GM12878 (cell line): ENCODE data around the gene CASP3. TPM values are rescaled to one million over a fixed set of nuclear protein-coding genes. Genes with fewer than 3 reads are reported as not detected.

Source experiments
- ATAC-seq: fragments of 200-7000 bp; cut with Tn5 transposase; 3 replicates; pipeline ENCODE4 v1.9.1; 2020; ENCODE audit warnings: mild to moderate bottlenecking, moderate library complexity
- BruUV-seq: library from RNA; stranded (reverse); fragments of 400-500 nt; replicated peaks from 2 replicates; lab custom pipeline; 2021; lab: Mats Ljungman, UMichigan
- CTCF ChIA-PET: fragments of 300-600 bp; sonication (Branson Sonifier 250); formaldehyde crosslinking; extraction: SDS; loops from one replicate; lab custom pipeline; 2021; ENCODE audit warnings: inconsistent platforms; lab: Yijun Ruan, JAX
- POLR2A ChIA-PET: fragments of 350-600 bp; formaldehyde crosslinking; extraction: SDS; loops from one replicate; lab custom pipeline; 2021; ENCODE audit warnings: inconsistent platforms; lab: Charles Lee
- RAD21 ChIA-PET: fragments of 300-600 bp; sonication (Branson Sonifier 250); formaldehyde crosslinking; loops from one replicate; lab custom pipeline; 2023; ENCODE audit warnings: antibody characterized with exemption; ENCODE audit not compliant: unreplicated experiment; lab: Charles Lee
- SMC1A ChIA-PET: fragments of 300-600 bp; sonication (Branson Sonifier 250); formaldehyde crosslinking; loops from one replicate; lab custom pipeline; 2023; ENCODE audit not compliant: unreplicated experiment, uncharacterized antibody; lab: Charles Lee
- DNase-seq: peaks from one replicate; pipeline ENCODE4 v3.0.0-alpha.2; 2011; ENCODE audit warnings: low read depth, low spot score
- FAIRE-seq: peaks from 3 replicates; lab custom pipeline; 2011; peaks lifted over from hg19 to GRCh38; lab: Jason Lieb, UNC
- H2AFZ ChIP-seq: 2 replicates; pipeline ENCODE4 v1.6.0; 2011; ENCODE audit warnings: low read depth, low read length, control low read depth; ENCODE audit not compliant: control insufficient read depth
- H3K27ac ChIP-seq: 2 replicates; pipeline ENCODE4 v1.5.1; 2011; ENCODE audit warnings: control low read depth; ENCODE audit not compliant: control insufficient read depth, insufficient read depth
- H3K27me3 ChIP-seq, 2 experiments: replicated peaks in 1 of 2; 2 replicates each; pipeline versions ENCODE4 v1.6.0 to v1.6.1; 2011; ENCODE audit warnings: low read length in 1 of 2; ENCODE audit not compliant: control insufficient read depth in 2 of 2, insufficient read depth in 2 of 2
- H3K36me3 ChIP-seq, 2 experiments: 2 replicates each; pipeline ENCODE4 v1.5.1; 2011; ENCODE audit warnings: low read length in 1 of 2; ENCODE audit not compliant: control insufficient read depth in 2 of 2, insufficient read depth in 2 of 2
- H3K4me1 ChIP-seq: 2 replicates; pipeline ENCODE4 v1.6.1; 2011; ENCODE audit warnings: mild to moderate bottlenecking, low read length, moderate library complexity, mixed read lengths; ENCODE audit not compliant: control insufficient read depth, insufficient read depth
- H3K4me2 ChIP-seq: 2 replicates; pipeline ENCODE4 v1.6.0; 2011; ENCODE audit warnings: control low read depth; ENCODE audit not compliant: control insufficient read depth, insufficient read depth
- H3K4me3 ChIP-seq: fragments of 200-600 bp; sonication (generic); 2 replicates; pipeline ENCODE4 v1.5.1; 2016
- H3K79me2 ChIP-seq: 2 replicates; pipeline ENCODE4 v1.6.0; 2011; ENCODE audit warnings: low read length; ENCODE audit not compliant: control insufficient read depth, insufficient read depth
- H3K9ac ChIP-seq: 2 replicates; pipeline ENCODE4 v1.8.0; 2011; ENCODE audit warnings: low read length, control low read depth, mixed read lengths; ENCODE audit not compliant: control insufficient read depth, insufficient read depth
- H3K9me3 ChIP-seq: replicated peaks from 3 replicates; pipeline ENCODE4 v1.5.1; 2011; ENCODE audit warnings: mild to moderate bottlenecking, low read length; ENCODE audit not compliant: control insufficient read depth, insufficient read depth
- H4K20me1 ChIP-seq: 2 replicates; pipeline ENCODE4 v1.6.0; 2011; ENCODE audit not compliant: control insufficient read depth, insufficient read depth
- DPF2 ChIP-seq: fragments of 450-650 bp; IDR thresholded peaks from 2 replicates; pipeline ENCODE4 v1.6.1; 2017; ENCODE audit warnings: mild to moderate bottlenecking
- ESRRA ChIP-seq: IDR thresholded peaks from 2 replicates; pipeline ENCODE4 v1.6.1; 2012; ENCODE audit warnings: mild to moderate bottlenecking, low read length, improper control_type of control experiment
- FOXK2 ChIP-seq: fragments of 450-650 bp; IDR thresholded peaks from 2 replicates; pipeline ENCODE4 v1.6.1; 2017; ENCODE audit warnings: mild to moderate bottlenecking, moderate library complexity
- HDGF ChIP-seq: fragments of 450-650 bp; IDR thresholded peaks from 2 replicates; pipeline ENCODE4 v1.6.1; 2016; ENCODE audit warnings: antibody characterized with exemption
- IKZF1 ChIP-seq: fragments of 450-650 bp; conservative IDR thresholded peaks from 2 replicates; pipeline ENCODE4 v1.6.1; 2017; ENCODE audit warnings: antibody characterized with exemption, mild to moderate bottlenecking
- NRF1 ChIP-seq: conservative IDR thresholded peaks from 2 replicates; pipeline ENCODE4 v1.6.1; 2011; ENCODE audit warnings: mild to moderate bottlenecking, low read depth, low read length, improper control_type of control experiment
- RFX5 ChIP-seq: IDR thresholded peaks from 2 replicates; pipeline ENCODE4 v1.6.1; 2011; ENCODE audit warnings: low read depth, low read length, improper control_type of control experiment
- SIX5 ChIP-seq: IDR thresholded peaks from 2 replicates; pipeline ENCODE4 v1.6.1; 2011; ENCODE audit warnings: mild to moderate bottlenecking, low read depth, low read length, moderate library complexity; ENCODE audit not compliant: severe bottlenecking
- SMAD1 ChIP-seq: fragments of 450-650 bp; IDR thresholded peaks from 2 replicates; pipeline ENCODE4 v1.6.1; 2018; ENCODE audit warnings: mild to moderate bottlenecking, low read depth; ENCODE audit not compliant: partially characterized antibody
- SMC3 ChIP-seq: IDR thresholded peaks from 2 replicates; pipeline ENCODE4 v1.6.1; 2011; ENCODE audit warnings: low read length, improper control_type of control experiment, borderline replicate concordance
- SUZ12 ChIP-seq: fragments of 200-600 bp; sonication (generic); IDR thresholded peaks from one replicate; pipeline ENCODE4 v1.6.1; 2018; ENCODE audit warnings: antibody characterized with exemption, mild to moderate bottlenecking; ENCODE audit not compliant: unreplicated experiment
- WGBS: methylation state at CpG from one replicate; pipeline ENCODE4 v1.1.6; 2016; ENCODE audit warnings: low lambda C conversion rate; ENCODE audit not compliant: insufficient replicate concordance, insufficient coverage; ENCODE audit errors: missing lambda C conversion rate; 5-methylcytosine and 5-hydroxymethylcytosine counted together
- in situ Hi-C: fragments of 300-500 bp; cut with MboI; formaldehyde crosslinking; loops from 9 replicates; pipeline ENCODE4 v1.14.3; 2018; ENCODE audit warnings: mixed read lengths
- intact Hi-C: fragments of 100-400 bp; cut with micrococcal nuclease; formaldehyde crosslinking; loops from one replicate; pipeline ENCODE4 v1.14.2; 2022; ENCODE audit not compliant: unreplicated experiment
- polyA plus RNA-seq, 11 experiments: library from polyadenylated mRNA; depleted of rRNA in 4 of 11; unstranded in 6 of 11; stranded (reverse) in 5 of 11; fragments of >200 nt; fragmentation: Nextera tagmentation in 4 of 11; fragmentation: Illumina TruSeq in 1 of 11; extraction: Ambion mirVana in 4 of 11; extraction: Trizol in 1 of 11; gene quantifications; 1 replicate in 1 of 11; 2 replicates in 10 of 11; pipeline versions ENCODE4 v1.2.1 to v1.2.3, GENCODE V29; 2011 to 2016; ENCODE audit warnings: inconsistent platforms in 2 of 11, missing spikeins in 2 of 11, low read depth in 1 of 11
- total RNA-seq, 4 experiments: library from RNA; depleted of rRNA in 3 of 4; stranded (reverse); fragments of >200 nt in 3 of 4; fragmentation: Illumina TruSeq in 1 of 4; extraction: Trizol in 1 of 4; gene quantifications; 2 replicates each; pipeline versions ENCODE4 v1.2.1 to v1.2.3, GENCODE V29; 2013 to 2021
- TF ChIP-seq, protein P1 (sequence below), 3 experiments: IDR thresholded peaks in 2 of 3; conservative IDR thresholded peaks in 1 of 3; 2 replicates each; pipeline ENCODE4 v1.5.1; 2011; ENCODE audit warnings: low read depth in 3 of 3, low read length in 3 of 3, mild to moderate bottlenecking in 3 of 3, control low read depth in 2 of 3, moderate library complexity in 2 of 3, inconsistent platforms in 1 of 3, mixed read lengths in 1 of 3; ENCODE audit not compliant: control insufficient read depth in 2 of 3, insufficient read depth in 1 of 3; ENCODE audit errors: extremely low read depth in 1 of 3
- TF ChIP-seq, protein P2 (sequence below): fragments of 450-650 bp; IDR thresholded peaks from 2 replicates; pipeline ENCODE4 v1.6.1; 2017; ENCODE audit warnings: borderline replicate concordance
- TF ChIP-seq, protein P3 (sequence below): fragments of 150-350 bp; IDR thresholded peaks from 2 replicates; pipeline ENCODE4 v1.6.1; 2014; ENCODE audit warnings: mild to moderate bottlenecking, low read depth, low read length
- TF ChIP-seq, protein P4 (sequence below): fragments of 450-650 bp; IDR thresholded peaks from 2 replicates; pipeline ENCODE4 v1.6.1; 2016; ENCODE audit warnings: mild to moderate bottlenecking
- TF ChIP-seq, protein P5 (sequence below): IDR thresholded peaks from 2 replicates; pipeline ENCODE4 v1.6.1; 2011; ENCODE audit warnings: mild to moderate bottlenecking, low read depth, low read length, moderate library complexity; ENCODE audit not compliant: insufficient replicate concordance

The CASP3 gene
- total and polyA plus RNA-seq, 10 of the 15 experiments (the other 5 are each of a cell fraction or from before 2014, with no cell fraction given): 50.0 to 194 (median 74.4) TPM

DNA sequence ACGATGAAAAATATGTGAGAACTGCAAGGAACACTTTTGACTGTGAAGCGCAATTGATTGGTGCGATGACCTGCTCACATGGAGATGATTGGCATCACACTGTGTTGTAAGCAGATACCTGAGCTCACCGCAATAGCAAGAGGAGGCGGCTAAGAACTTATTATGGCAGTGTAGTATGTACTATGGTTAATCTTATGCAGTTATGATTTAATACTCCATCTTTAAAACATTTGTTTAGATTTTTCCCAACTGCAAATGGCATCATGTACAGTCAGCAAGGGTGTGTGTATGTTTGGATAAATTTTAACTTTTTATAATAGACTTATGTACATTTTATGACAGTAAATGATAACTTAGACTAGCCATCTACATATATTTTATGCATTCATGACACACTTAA is 25.8 kb upstream of the CASP3 start:
- Histone ChIP-seq H3K4me2 (no peak overlapping the region), H3K4me1 (no peaks in the 10 kb centered on the region), H4K20me1 (no peaks in the 10 kb centered on the region), H3K4me3 (no peak overlapping the region), H3K36me3 (peaks cover under 1 to 10% of the 10 kb centered on the region in 2 experiments; a peak in 2 of 4 replicates), H2AFZ (no peak overlapping the region), H3K9ac (no peak overlapping the region), H3K27ac (no peak overlapping the region), H3K79me2 (no peaks in the 10 kb centered on the region), H3K27me3 (no peaks in the 10 kb centered on the region), H3K9me3 (no peaks in the 10 kb centered on the region)
- ChIA-PET SMC1A (no interaction called here), RAD21 (no interaction called here), CTCF (no interaction called here), POLR2A (no interaction called here)
- in situ Hi-C loops (no loop called here), intact Hi-C loops (no loop called here)
- FAIRE-seq (no peak), DNase-seq (no peak), ATAC-seq (no peak)
- BruUV-seq: no TSS peak
- WGBS: 95% methylated on average over 5 of the region's 5 CpGs
- TF ChIP-seq, protein P1, sequence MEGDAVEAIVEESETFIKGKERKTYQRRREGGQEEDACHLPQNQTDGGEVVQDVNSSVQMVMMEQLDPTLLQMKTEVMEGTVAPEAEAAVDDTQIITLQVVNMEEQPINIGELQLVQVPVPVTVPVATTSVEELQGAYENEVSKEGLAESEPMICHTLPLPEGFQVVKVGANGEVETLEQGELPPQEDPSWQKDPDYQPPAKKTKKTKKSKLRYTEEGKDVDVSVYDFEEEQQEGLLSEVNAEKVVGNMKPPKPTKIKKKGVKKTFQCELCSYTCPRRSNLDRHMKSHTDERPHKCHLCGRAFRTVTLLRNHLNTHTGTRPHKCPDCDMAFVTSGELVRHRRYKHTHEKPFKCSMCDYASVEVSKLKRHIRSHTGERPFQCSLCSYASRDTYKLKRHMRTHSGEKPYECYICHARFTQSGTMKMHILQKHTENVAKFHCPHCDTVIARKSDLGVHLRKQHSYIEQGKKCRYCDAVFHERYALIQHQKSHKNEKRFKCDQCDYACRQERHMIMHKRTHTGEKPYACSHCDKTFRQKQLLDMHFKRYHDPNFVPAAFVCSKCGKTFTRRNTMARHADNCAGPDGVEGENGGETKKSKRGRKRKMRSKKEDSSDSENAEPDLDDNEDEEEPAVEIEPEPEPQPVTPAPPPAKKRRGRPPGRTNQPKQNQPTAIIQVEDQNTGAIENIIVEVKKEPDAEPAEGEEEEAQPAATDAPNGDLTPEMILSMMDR (IDR thresholded peaks at IDR 0.05 in 2 of 3, conservative IDR thresholded peaks at IDR 0.05 in 1 of 3; ENCODE audit: control insufficient read depth in 2 of 3, extremely low read depth in 1 of 3, insufficient read depth in 1 of 3, low read depth in 3 of 3, low read length in 3 of 3): no peak
- TF ChIP-seq SUZ12: no peak
- TF ChIP-seq IKZF1: no peak
- no peak for TF ChIP-seq RFX5
- no peak for TF ChIP-seq SIX5
- TF ChIP-seq FOXK2: no peak
- TF ChIP-seq, protein P2, sequence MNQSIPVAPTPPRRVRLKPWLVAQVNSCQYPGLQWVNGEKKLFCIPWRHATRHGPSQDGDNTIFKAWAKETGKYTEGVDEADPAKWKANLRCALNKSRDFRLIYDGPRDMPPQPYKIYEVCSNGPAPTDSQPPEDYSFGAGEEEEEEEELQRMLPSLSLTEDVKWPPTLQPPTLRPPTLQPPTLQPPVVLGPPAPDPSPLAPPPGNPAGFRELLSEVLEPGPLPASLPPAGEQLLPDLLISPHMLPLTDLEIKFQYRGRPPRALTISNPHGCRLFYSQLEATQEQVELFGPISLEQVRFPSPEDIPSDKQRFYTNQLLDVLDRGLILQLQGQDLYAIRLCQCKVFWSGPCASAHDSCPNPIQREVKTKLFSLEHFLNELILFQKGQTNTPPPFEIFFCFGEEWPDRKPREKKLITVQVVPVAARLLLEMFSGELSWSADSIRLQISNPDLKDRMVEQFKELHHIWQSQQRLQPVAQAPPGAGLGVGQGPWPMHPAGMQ: no peak
- no peak for TF ChIP-seq ESRRA
- TF ChIP-seq, protein P3, sequence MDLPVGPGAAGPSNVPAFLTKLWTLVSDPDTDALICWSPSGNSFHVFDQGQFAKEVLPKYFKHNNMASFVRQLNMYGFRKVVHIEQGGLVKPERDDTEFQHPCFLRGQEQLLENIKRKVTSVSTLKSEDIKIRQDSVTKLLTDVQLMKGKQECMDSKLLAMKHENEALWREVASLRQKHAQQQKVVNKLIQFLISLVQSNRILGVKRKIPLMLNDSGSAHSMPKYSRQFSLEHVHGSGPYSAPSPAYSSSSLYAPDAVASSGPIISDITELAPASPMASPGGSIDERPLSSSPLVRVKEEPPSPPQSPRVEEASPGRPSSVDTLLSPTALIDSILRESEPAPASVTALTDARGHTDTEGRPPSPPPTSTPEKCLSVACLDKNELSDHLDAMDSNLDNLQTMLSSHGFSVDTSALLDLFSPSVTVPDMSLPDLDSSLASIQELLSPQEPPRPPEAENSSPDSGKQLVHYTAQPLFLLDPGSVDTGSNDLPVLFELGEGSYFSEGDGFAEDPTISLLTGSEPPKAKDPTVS: no peak
- no peak for TF ChIP-seq HDGF
- no peak for TF ChIP-seq SMC3
- TF ChIP-seq NRF1: no peak
- TF ChIP-seq SMAD1: no peak
- TF ChIP-seq, protein P4, sequence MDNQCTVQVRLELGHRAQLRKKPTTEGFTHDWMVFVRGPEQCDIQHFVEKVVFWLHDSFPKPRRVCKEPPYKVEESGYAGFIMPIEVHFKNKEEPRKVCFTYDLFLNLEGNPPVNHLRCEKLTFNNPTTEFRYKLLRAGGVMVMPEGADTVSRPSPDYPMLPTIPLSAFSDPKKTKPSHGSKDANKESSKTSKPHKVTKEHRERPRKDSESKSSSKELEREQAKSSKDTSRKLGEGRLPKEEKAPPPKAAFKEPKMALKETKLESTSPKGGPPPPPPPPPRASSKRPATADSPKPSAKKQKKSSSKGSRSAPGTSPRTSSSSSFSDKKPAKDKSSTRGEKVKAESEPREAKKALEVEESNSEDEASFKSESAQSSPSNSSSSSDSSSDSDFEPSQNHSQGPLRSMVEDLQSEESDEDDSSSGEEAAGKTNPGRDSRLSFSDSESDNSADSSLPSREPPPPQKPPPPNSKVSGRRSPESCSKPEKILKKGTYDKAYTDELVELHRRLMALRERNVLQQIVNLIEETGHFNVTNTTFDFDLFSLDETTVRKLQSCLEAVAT: no peak
- TF ChIP-seq, protein P5, sequence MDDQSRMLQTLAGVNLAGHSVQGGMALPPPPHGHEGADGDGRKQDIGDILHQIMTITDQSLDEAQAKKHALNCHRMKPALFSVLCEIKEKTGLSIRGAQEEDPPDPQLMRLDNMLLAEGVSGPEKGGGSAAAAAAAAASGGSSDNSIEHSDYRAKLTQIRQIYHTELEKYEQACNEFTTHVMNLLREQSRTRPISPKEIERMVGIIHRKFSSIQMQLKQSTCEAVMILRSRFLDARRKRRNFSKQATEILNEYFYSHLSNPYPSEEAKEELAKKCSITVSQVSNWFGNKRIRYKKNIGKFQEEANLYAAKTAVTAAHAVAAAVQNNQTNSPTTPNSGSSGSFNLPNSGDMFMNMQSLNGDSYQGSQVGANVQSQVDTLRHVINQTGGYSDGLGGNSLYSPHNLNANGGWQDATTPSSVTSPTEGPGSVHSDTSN: no peak
- TF ChIP-seq DPF2: no peak
